ENCODE results near the gene DLEC1. TPM values are rescaled to one million over a fixed set of nuclear protein-coding genes. Genes with fewer than 3 reads are reported as not detected.

Gene DLEC1
- total RNA-seq, 1 experiment from 2014 or later: 0.81 TPM

DNA sequence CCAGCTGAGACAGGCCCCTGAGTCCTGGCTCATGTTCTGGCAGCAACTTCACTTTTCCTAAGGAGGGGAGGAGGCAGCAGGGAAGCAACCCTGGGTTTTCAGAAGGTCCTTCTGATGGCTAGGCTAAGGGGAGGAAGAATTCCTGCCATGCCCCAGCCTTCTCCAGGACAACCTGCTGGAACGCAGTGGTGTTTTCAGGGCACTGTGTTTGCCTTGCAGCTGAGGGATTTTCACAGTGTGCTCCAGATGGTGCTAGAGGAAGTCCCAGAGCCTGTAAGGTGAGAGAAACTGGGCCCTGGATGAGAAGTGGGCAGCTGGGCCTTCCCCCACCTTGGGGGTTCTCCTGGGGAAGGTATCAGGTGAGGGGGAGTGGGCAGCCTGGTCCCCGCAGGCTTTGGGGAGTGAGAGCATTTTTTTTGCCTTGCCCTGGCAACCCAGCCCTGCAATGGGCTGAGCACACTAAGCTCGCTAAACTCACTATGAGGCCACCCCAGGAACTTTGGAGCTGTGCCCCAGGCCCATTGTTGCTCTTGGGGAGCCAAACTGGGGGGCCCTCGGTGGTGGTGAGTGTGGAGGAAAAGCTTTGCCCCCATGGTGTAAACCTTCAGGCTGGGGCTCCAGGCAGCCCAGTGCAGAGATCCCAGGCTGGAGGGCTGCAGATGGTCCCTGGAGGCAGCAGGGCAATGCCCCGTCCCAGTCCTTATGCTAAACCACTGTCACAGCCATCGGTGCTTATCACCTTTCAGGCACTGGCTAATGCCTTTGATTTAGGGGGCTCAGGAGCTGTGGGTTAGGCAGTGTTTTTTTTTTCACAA, 56.9 kb downstream of the DLEC1 start:
- ChIA-PET CTCF (interaction anchor here (0.8 to 1.2 kb wide), 2 partner anchors 22 to 202 kb away, joined by 3 to 4 read pairs; no protein-coding TSS in a partner anchor), POLR2A (interaction anchor here (0.6 kb wide), 1 partner anchor 1934 kb away, joined by 3 read pairs; no protein-coding TSS in a partner anchor)
- ATAC-seq (no peak), DNase-seq (ENCODE audit: low spot score) (no peak)
- Mint-ChIP-seq H3K4me3 (no peak overlapping the region), H3K9me3 (no peaks in the 10 kb centered on the region; the same call in 1 of the 2 replicates), H3K27ac (no peak overlapping the region), H3K4me1 (peaks cover 24% of the 10 kb centered on the region), H3K36me3 (no peaks in the 10 kb centered on the region), H3K27me3 (ENCODE audit: low read depth) (peaks cover 7% of the 10 kb centered on the region; the same call in 1 of the 2 replicates)
- no peak for TF ChIP-seq ZNF317 (CRISPR knock-in tag; IDR thresholded peaks at IDR 0.05; ENCODE audit: borderline replicate concordance, low read depth)
- no peak for TF ChIP-seq ZBTB21 (CRISPR knock-in tag; IDR thresholded peaks at IDR 0.05; ENCODE audit: borderline replicate concordance)
- TF ChIP-seq, protein P1, sequence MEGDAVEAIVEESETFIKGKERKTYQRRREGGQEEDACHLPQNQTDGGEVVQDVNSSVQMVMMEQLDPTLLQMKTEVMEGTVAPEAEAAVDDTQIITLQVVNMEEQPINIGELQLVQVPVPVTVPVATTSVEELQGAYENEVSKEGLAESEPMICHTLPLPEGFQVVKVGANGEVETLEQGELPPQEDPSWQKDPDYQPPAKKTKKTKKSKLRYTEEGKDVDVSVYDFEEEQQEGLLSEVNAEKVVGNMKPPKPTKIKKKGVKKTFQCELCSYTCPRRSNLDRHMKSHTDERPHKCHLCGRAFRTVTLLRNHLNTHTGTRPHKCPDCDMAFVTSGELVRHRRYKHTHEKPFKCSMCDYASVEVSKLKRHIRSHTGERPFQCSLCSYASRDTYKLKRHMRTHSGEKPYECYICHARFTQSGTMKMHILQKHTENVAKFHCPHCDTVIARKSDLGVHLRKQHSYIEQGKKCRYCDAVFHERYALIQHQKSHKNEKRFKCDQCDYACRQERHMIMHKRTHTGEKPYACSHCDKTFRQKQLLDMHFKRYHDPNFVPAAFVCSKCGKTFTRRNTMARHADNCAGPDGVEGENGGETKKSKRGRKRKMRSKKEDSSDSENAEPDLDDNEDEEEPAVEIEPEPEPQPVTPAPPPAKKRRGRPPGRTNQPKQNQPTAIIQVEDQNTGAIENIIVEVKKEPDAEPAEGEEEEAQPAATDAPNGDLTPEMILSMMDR (IDR thresholded peaks at IDR 0.05): no peak
- TF ChIP-seq, protein P2, sequence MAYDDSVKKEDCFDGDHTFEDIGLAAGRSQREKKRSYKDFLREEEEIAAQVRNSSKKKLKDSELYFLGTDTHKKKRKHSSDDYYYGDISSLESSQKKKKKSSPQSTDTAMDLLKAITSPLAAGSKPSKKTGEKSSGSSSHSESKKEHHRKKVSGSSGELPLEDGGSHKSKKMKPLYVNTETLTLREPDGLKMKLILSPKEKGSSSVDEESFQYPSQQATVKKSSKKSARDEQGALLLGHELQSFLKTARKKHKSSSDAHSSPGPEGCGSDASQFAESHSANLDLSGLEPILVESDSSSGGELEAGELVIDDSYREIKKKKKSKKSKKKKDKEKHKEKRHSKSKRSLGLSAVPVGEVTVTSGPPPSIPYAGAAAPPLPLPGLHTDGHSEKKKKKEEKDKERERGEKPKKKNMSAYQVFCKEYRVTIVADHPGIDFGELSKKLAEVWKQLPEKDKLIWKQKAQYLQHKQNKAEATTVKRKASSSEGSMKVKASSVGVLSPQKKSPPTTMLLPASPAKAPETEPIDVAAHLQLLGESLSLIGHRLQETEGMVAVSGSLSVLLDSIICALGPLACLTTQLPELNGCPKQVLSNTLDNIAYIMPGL (CRISPR knock-in tag; IDR thresholded peaks at IDR 0.05): no peak
- TF ChIP-seq, protein P3, sequence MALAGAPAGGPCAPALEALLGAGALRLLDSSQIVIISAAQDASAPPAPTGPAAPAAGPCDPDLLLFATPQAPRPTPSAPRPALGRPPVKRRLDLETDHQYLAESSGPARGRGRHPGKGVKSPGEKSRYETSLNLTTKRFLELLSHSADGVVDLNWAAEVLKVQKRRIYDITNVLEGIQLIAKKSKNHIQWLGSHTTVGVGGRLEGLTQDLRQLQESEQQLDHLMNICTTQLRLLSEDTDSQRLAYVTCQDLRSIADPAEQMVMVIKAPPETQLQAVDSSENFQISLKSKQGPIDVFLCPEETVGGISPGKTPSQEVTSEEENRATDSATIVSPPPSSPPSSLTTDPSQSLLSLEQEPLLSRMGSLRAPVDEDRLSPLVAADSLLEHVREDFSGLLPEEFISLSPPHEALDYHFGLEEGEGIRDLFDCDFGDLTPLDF (CRISPR knock-in tag; IDR thresholded peaks at IDR 0.05): no peak

DNA sequence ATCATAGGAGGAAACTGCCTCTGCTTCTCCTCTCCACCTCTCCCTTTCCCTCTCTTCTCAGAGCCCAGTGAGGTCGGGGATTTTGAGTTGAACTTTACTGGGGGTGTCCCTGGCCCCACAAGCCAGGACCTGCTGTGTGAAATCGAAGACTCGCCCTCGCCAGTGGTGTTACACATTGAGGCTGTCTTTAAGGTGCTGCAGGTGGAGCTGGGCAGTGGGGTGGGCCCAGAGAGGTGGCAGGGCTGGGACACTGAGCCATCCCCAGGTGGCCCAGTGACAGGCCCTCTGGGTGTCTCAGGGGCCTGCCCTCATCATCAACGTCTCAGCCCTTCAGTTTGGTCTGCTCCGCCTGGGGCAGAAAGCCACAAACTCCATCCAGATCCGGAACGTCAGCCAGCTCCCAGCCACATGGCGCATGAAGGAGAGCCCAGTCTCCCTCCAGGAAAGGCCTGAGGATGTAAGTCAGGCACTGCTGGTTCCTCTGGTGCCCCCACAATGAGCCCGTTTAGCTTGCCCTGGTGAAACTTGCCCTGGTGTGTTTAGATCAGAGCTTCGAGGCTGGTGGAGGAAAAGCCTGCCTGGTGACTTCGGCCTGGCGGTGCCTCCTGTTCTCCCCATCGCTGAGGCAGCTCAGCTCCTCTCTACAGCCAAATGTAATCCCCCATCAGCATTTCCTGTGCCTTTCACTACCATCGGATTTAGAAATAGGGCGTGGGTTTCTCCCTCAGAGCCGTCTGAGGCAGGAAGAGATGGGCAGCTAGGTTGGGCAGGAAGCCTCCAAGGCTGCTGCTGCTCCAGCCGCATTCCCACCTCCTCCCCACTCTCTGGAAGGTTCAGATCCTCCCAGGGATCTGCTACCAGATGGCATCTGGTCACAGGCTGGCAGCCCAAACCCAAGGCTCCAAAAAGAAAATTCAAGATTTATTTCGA, 58.7 kb downstream of the DLEC1 start:
- H3K36me3 Mint-ChIP-seq: no peaks in the 10 kb centered on the region
- CTCF ChIA-PET: interaction anchor here (0.6 kb wide), 1 partner anchor 9 kb away, joined by 3 read pairs; no protein-coding TSS in a partner anchor
- no peaks in the 10 kb centered on the region; the same call in 1 of the 2 replicates for H3K9me3 Mint-ChIP-seq
- H3K4me1 Mint-ChIP-seq: peaks cover 35% of the 10 kb centered on the region
- ATAC-seq (no peak), DNase-seq (ENCODE audit: low spot score) (no peak)
- no peak overlapping the region for H3K4me3 Mint-ChIP-seq
- no peak overlapping the region for H3K27ac Mint-ChIP-seq
- POLR2A ChIA-PET: no interaction called here
- H3K27me3 Mint-ChIP-seq (ENCODE audit: low read depth): peaks cover 7% of the 10 kb centered on the region; the same call in 1 of the 2 replicates
- TF ChIP-seq, protein P4, sequence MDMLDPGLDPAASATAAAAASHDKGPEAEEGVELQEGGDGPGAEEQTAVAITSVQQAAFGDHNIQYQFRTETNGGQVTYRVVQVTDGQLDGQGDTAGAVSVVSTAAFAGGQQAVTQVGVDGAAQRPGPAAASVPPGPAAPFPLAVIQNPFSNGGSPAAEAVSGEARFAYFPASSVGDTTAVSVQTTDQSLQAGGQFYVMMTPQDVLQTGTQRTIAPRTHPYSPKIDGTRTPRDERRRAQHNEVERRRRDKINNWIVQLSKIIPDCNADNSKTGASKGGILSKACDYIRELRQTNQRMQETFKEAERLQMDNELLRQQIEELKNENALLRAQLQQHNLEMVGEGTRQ (CRISPR knock-in tag; IDR thresholded peaks at IDR 0.05): no peak
- TF ChIP-seq ZNF219 (CRISPR knock-in tag; IDR thresholded peaks at IDR 0.05; ENCODE audit: borderline replicate concordance) (no peak), JUN (CRISPR knock-in tag; IDR thresholded peaks at IDR 0.05) (no peak), NR1H2 (CRISPR knock-in tag; IDR thresholded peaks at IDR 0.05) (no peak), ZNF138 (CRISPR knock-in tag; conservative IDR thresholded peaks at IDR 0.05) (no peak), JAZF1 (CRISPR knock-in tag; IDR thresholded peaks at IDR 0.05) (no peak), TEAD4 (CRISPR knock-in tag; IDR thresholded peaks at IDR 0.05) (no peak), FOXK1 (CRISPR knock-in tag; IDR thresholded peaks at IDR 0.05) (no peak), NR2C2 (CRISPR knock-in tag; IDR thresholded peaks at IDR 0.05) (no peak), IRF2 (CRISPR knock-in tag; IDR thresholded peaks at IDR 0.05; ENCODE audit: borderline replicate concordance, low read depth) (no peak), PRRX2 (CRISPR knock-in tag; IDR thresholded peaks at IDR 0.05) (no peak), ZNF416 (CRISPR knock-in tag; IDR thresholded peaks at IDR 0.05) (no peak)
- TF ChIP-seq, protein P5, sequence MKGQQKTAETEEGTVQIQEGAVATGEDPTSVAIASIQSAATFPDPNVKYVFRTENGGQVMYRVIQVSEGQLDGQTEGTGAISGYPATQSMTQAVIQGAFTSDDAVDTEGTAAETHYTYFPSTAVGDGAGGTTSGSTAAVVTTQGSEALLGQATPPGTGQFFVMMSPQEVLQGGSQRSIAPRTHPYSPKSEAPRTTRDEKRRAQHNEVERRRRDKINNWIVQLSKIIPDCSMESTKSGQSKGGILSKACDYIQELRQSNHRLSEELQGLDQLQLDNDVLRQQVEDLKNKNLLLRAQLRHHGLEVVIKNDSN (CRISPR knock-in tag; IDR thresholded peaks at IDR 0.05): no peak
- TF ChIP-seq, protein P6, sequence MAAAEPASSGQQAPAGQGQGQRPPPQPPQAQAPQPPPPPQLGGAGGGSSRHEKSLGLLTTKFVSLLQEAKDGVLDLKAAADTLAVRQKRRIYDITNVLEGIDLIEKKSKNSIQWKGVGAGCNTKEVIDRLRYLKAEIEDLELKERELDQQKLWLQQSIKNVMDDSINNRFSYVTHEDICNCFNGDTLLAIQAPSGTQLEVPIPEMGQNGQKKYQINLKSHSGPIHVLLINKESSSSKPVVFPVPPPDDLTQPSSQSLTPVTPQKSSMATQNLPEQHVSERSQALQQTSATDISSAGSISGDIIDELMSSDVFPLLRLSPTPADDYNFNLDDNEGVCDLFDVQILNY (CRISPR knock-in tag; IDR thresholded peaks at IDR 0.05): no peak
- TF ChIP-seq, protein P7, sequence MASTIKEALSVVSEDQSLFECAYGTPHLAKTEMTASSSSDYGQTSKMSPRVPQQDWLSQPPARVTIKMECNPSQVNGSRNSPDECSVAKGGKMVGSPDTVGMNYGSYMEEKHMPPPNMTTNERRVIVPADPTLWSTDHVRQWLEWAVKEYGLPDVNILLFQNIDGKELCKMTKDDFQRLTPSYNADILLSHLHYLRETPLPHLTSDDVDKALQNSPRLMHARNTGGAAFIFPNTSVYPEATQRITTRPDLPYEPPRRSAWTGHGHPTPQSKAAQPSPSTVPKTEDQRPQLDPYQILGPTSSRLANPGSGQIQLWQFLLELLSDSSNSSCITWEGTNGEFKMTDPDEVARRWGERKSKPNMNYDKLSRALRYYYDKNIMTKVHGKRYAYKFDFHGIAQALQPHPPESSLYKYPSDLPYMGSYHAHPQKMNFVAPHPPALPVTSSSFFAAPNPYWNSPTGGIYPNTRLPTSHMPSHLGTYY (CRISPR knock-in tag; IDR thresholded peaks at IDR 0.05): no peak
- TF ChIP-seq, protein P8, sequence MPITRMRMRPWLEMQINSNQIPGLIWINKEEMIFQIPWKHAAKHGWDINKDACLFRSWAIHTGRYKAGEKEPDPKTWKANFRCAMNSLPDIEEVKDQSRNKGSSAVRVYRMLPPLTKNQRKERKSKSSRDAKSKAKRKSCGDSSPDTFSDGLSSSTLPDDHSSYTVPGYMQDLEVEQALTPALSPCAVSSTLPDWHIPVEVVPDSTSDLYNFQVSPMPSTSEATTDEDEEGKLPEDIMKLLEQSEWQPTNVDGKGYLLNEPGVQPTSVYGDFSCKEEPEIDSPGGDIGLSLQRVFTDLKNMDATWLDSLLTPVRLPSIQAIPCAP (CRISPR knock-in tag; IDR thresholded peaks at IDR 0.05): no peak

Measured in WTC11 (cell line).